HEK293T (cell line): ENCODE results near the gene UVRAG.

Source experiments
- ARNT ChIP-seq: fragments of 450-650 bp; IDR thresholded peaks from 2 replicates; pipeline ENCODE4 v1.6.1; 2017; ENCODE audit warnings: mild to moderate bottlenecking
- BHLHE40 ChIP-seq: fragments of 450-650 bp; IDR thresholded peaks from 2 replicates; pipeline ENCODE4 v1.6.1; 2016; ENCODE audit warnings: mild to moderate bottlenecking, moderate library complexity, borderline replicate concordance
- ELF4 ChIP-seq: fragments of 450-650 bp; IDR thresholded peaks from 2 replicates; pipeline ENCODE4 v1.6.1; 2017; ENCODE audit warnings: antibody characterized with exemption
- FOXM1 ChIP-seq: fragments of 450-650 bp; IDR thresholded peaks from 2 replicates; pipeline ENCODE4 v1.6.1; 2017; ENCODE audit warnings: mild to moderate bottlenecking, borderline replicate concordance
- HDGF ChIP-seq: fragments of 450-650 bp; IDR thresholded peaks from 2 replicates; pipeline ENCODE4 v1.6.1; 2017; ENCODE audit warnings: antibody characterized with exemption, borderline replicate concordance
- PKNOX1 ChIP-seq: fragments of 450-650 bp; IDR thresholded peaks from 2 replicates; pipeline ENCODE4 v1.6.1; 2016
- SP1 ChIP-seq: fragments of 450-650 bp; IDR thresholded peaks from 2 replicates; pipeline ENCODE4 v1.6.1; 2017
- SUZ12 ChIP-seq: fragments of 450-650 bp; IDR thresholded peaks from 2 replicates; pipeline ENCODE4 v1.6.1; 2016; ENCODE audit warnings: mild to moderate bottlenecking
- ZNF384 ChIP-seq: fragments of 450-650 bp; IDR thresholded peaks from 2 replicates; pipeline ENCODE4 v1.6.1; 2016

- TF ChIP-seq SP1 (no peak), PKNOX1 (no peak), ZNF384 (no peak), HDGF (no peak), ARNT (no peak), FOXM1 (no peak), BHLHE40 (no peak), SUZ12 (no peak), ELF4 (no peak)
Observed at GRCh38 chr11:75888416-75888815, 73.4 kb downstream of the UVRAG start.
